ENCODE results near the gene INSYN2B.
A peak's percentile ranks its signal among the peaks of the same experiment; 100 is the strongest.

INSYN2B gene

DNA sequence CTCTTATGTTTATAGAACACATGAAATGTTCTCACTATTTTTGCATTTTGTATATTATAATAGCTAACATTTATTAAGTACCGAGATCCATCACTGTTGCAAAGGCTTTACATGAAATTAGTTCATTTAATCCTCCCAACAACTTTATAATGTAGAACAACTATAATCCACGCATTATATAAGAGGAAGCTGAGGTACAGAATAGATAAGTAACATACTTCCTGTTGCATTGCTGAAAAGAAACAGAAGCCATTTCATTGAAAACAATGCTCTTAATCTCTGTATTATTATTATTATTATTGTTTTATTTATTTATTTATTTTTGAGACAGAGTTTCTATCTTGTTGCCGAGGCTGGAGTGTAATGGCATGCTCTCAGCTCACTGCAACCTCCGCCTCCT is 7.9 kb upstream of the INSYN2B start:
- Histone ChIP-seq H3K4me3 (ENCODE audit: low read depth, low read length) (no peak overlapping the region), H3K27ac (no peak overlapping the region), H3K9me3 (ENCODE audit: control insufficient read depth, low read length) (no peaks in the 10 kb centered on the region), H3K4me1 (no peaks in the 10 kb centered on the region), H3K36me3 (ENCODE audit: control insufficient read depth, insufficient read depth, low read length) (no peaks in the 10 kb centered on the region), H3K4me2 (ENCODE audit: low read length) (no peak overlapping the region), H3K9ac (no peak overlapping the region), H2AFZ (no peak overlapping the region), H3K79me2 (no peaks in the 10 kb centered on the region), H3K27me3 (ENCODE audit: control insufficient read depth, insufficient read depth, low read length) (no peaks in the 10 kb centered on the region)
- TF ChIP-seq, protein P1, sequence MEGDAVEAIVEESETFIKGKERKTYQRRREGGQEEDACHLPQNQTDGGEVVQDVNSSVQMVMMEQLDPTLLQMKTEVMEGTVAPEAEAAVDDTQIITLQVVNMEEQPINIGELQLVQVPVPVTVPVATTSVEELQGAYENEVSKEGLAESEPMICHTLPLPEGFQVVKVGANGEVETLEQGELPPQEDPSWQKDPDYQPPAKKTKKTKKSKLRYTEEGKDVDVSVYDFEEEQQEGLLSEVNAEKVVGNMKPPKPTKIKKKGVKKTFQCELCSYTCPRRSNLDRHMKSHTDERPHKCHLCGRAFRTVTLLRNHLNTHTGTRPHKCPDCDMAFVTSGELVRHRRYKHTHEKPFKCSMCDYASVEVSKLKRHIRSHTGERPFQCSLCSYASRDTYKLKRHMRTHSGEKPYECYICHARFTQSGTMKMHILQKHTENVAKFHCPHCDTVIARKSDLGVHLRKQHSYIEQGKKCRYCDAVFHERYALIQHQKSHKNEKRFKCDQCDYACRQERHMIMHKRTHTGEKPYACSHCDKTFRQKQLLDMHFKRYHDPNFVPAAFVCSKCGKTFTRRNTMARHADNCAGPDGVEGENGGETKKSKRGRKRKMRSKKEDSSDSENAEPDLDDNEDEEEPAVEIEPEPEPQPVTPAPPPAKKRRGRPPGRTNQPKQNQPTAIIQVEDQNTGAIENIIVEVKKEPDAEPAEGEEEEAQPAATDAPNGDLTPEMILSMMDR (IDR thresholded peaks at IDR 0.05), result no peak

GRCh38 chr5:169979871-169980270 is 424 bp downstream of the INSYN2B start:
- peak overlapping the region; percentile 61 for H2AFZ ChIP-seq
- H3K4me2 ChIP-seq (ENCODE audit: low read length), result peak overlapping the region; percentile 62
- no peak overlapping the region for H3K27ac ChIP-seq
- no peaks in the 10 kb centered on the region for H3K79me2 ChIP-seq
- no peaks in the 10 kb centered on the region for H3K9me3 ChIP-seq (ENCODE audit: control insufficient read depth, low read length)
- no peak overlapping the region for H3K9ac ChIP-seq
- H3K4me3 ChIP-seq (ENCODE audit: low read depth, low read length), result peak overlapping the region; percentile 23
- H3K36me3 ChIP-seq (ENCODE audit: control insufficient read depth, insufficient read depth, low read length), result no peaks in the 10 kb centered on the region
- no peaks in the 10 kb centered on the region for H3K27me3 ChIP-seq (ENCODE audit: control insufficient read depth, insufficient read depth, low read length)
- no peaks in the 10 kb centered on the region for H3K4me1 ChIP-seq
- TF ChIP-seq, protein P1 (IDR thresholded peaks at IDR 0.05), result no peak

- H3K27me3 ChIP-seq (ENCODE audit: control insufficient read depth, insufficient read depth, low read length), result no peaks in the 10 kb centered on the region
- H3K4me3 ChIP-seq (ENCODE audit: low read depth, low read length), result no peak overlapping the region
- no peak overlapping the region for H2AFZ ChIP-seq
- H3K27ac ChIP-seq, result no peak overlapping the region
- no peak overlapping the region for H3K9ac ChIP-seq
- H3K4me2 ChIP-seq (ENCODE audit: low read length), result no peak overlapping the region
- no peaks in the 10 kb centered on the region for H3K36me3 ChIP-seq (ENCODE audit: control insufficient read depth, insufficient read depth, low read length)
- no peaks in the 10 kb centered on the region for H3K79me2 ChIP-seq
- no peaks in the 10 kb centered on the region for H3K4me1 ChIP-seq
- TF ChIP-seq, protein P1 (IDR thresholded peaks at IDR 0.05), result no peak
- no peaks in the 10 kb centered on the region for H3K9me3 ChIP-seq (ENCODE audit: control insufficient read depth, low read length)
Observed at GRCh38 chr5:169978714-169979113, 1.6 kb downstream of the INSYN2B start.

- Histone ChIP-seq H3K4me2 (ENCODE audit: low read length) (no peak overlapping the region), H3K9ac (no peak overlapping the region), H3K4me1 (no peaks in the 10 kb centered on the region), H3K36me3 (ENCODE audit: control insufficient read depth, insufficient read depth, low read length) (no peaks in the 10 kb centered on the region), H3K4me3 (ENCODE audit: low read depth, low read length) (no peak overlapping the region), H3K27ac (no peak overlapping the region), H3K27me3 (ENCODE audit: control insufficient read depth, insufficient read depth, low read length) (no peaks in the 10 kb centered on the region), H2AFZ (no peak overlapping the region), H3K9me3 (ENCODE audit: control insufficient read depth, low read length) (no peaks in the 10 kb centered on the region), H3K79me2 (no peaks in the 10 kb centered on the region)
- TF ChIP-seq, protein P1 (IDR thresholded peaks at IDR 0.05), result no peak
Observed at GRCh38 chr5:169974121-169974770, 6.0 kb downstream of the INSYN2B start.

DNA sequence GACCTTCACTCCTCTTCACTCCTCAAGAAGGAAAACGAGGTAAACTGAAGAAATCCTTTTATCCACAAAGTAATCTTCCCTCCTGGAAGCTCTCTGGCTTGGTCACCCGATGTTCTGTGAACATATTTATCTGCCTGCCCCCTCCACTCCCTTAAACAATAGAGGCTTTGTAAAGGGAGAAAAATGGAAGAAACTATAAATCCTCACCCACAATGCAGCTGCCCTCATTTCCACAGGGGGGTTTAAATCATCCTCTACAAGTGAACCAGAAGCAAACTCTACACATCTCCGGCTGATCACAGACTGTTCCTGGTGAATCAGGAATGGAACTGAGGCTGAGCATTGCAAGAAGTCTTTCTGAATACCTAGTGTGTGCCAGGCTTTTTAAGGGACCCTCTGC is 7.2 kb downstream of the INSYN2B start:
- no peak overlapping the region for H3K9ac ChIP-seq
- no peak overlapping the region for H3K4me3 ChIP-seq (ENCODE audit: low read depth, low read length)
- TF ChIP-seq, protein P1 (IDR thresholded peaks at IDR 0.05), result no peak
- no peak overlapping the region for H3K27ac ChIP-seq
- H3K9me3 ChIP-seq (ENCODE audit: control insufficient read depth, low read length), result no peaks in the 10 kb centered on the region
- H3K79me2 ChIP-seq, result no peaks in the 10 kb centered on the region
- H3K4me2 ChIP-seq (ENCODE audit: low read length), result no peak overlapping the region
- H3K36me3 ChIP-seq (ENCODE audit: control insufficient read depth, insufficient read depth, low read length), result no peaks in the 10 kb centered on the region
- H2AFZ ChIP-seq, result no peak overlapping the region
- no peaks in the 10 kb centered on the region for H3K27me3 ChIP-seq (ENCODE audit: control insufficient read depth, insufficient read depth, low read length)
- H3K4me1 ChIP-seq, result no peaks in the 10 kb centered on the region
